Thyroid gland (tissue), 4 donors: Measurements from ENCODE around the gene CCNQ. TPM values are rescaled to one million over a fixed set of nuclear protein-coding genes. Genes with fewer than 3 reads are reported as not detected.

ENCODE experiments used
- DNase-seq, 2 donors: peaks; one replicate each; pipeline ENCODE4 v3.0.0-alpha.2; 2019
- H3K27ac ChIP-seq, 3 donors: fragments of 200-600 bp; sonication (generic); 1 replicate in 2 of 3; 2 replicates in 1 of 3; pipeline ENCODE4 v1.5.1; 2016 to 2019; ENCODE audit warnings: mild to moderate bottlenecking in 1 of 3, moderate library complexity in 1 of 3
- H3K27me3 ChIP-seq: fragments of 200-600 bp; sonication (generic); one replicate; pipeline ENCODE4 v1.5.1; 2019
- H3K36me3 ChIP-seq, 2 donors: fragments of 200-600 bp; sonication (generic); one replicate each; pipeline ENCODE4 v1.5.1; 2016 to 2019
- H3K4me1 ChIP-seq, 2 donors: fragments of 200-600 bp; sonication (generic); one replicate each; pipeline ENCODE4 v1.5.1; 2017 to 2019
- H3K4me3 ChIP-seq, 3 donors: fragments of 200-600 bp; sonication (generic); replicated peaks in 1 of 3; 1 replicate in 2 of 3; 2 replicates in 1 of 3; pipeline ENCODE4 v1.5.1; 2016; ENCODE audit warnings: mild to moderate bottlenecking in 1 of 3
- H3K9me3 ChIP-seq: fragments of 200-600 bp; sonication (generic); one replicate; pipeline ENCODE4 v1.5.1; 2017
- POLR2A ChIP-seq, 2 donors: fragments of 450-650 bp; IDR thresholded peaks; one replicate each; pipeline ENCODE4 v1.6.1; 2017; ENCODE audit warnings: antibody characterized with exemption in 2 of 2, mild to moderate bottlenecking in 2 of 2, moderate library complexity in 1 of 2
- WGBS, 2 donors: methylation state at CpG; one replicate each; pipeline ENCODE4 v1.1.5; 2017; 5-methylcytosine and 5-hydroxymethylcytosine counted together
- intact Hi-C: fragments of 100-400 bp; cut with DNase I; formaldehyde crosslinking; loops from one replicate; pipeline ENCODE4 v1.15.1; 2023
- total RNA-seq, 4 donors: library from RNA; depleted of rRNA; stranded (reverse); fragments of >200 nt; gene quantifications; one replicate each; pipeline ENCODE4 v1.2.3, GENCODE V29; 2016
- TF ChIP-seq, protein P1 (sequence below), 6 experiments: fragments of 200-600 bp in 3 of 6; fragments of 450-650 bp in 3 of 6; sonication (generic) in 3 of 6; IDR thresholded peaks; one replicate each; pipeline ENCODE4 v1.5.1; 2016 to 2019; ENCODE audit warnings: antibody characterized with exemption in 6 of 6, mild to moderate bottlenecking in 2 of 6, inconsistent platforms in 1 of 6, moderate library complexity in 1 of 6

Gene CCNQ
- total RNA-seq, 4 donors from 2014 or later: 22.0 to 43.3 (median 33.0) TPM

DNA sequence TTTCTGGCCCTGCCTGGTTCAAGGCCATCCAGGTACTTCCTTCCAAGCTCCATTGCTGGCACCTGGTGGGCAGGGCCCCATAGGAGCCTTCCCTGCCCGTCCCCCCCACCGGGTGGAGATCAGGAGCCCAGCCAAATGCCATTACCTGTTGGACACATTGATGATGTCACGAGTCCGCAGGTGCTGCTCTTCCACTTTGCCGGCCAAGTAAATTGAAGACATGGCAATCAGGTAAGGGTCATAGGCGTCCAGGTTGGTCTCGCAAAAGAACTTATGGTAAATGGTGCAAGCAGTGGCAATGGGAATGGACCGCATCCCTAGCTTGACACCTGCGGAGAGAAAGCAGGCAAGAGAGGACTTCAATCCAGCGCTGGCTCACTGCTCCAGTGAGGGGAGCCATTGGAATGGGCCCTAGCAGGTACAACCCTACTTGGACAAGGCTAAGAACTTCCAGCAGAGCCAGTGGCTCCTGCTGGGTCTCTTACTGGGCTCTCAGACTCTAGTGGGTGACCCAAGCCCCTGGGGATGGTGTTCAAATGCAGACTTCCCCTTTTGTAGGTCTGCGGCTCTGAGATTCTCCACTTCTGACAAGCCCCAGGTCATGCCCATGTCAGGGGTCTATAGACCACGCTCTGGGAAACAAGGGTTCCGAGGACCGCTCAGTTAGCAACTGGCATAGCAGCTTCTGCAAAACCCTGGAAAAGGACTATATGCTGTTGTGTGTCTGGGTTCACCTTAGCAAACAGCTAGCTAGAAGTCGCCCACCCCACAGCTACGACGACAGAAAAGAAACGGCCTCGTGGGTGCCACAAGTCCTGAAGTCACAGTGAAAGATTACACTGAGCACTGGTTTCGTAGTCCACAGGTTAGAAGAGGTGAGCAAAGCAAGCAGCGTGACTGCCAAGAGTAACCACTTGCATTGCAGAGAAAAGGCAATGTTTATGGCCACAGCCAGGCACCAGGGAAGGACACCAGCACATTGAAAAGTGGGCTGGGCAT is 2.8 kb downstream of the CCNQ start:
- no peak overlapping the region for H3K27ac ChIP-seq
- TF ChIP-seq, protein P1, sequence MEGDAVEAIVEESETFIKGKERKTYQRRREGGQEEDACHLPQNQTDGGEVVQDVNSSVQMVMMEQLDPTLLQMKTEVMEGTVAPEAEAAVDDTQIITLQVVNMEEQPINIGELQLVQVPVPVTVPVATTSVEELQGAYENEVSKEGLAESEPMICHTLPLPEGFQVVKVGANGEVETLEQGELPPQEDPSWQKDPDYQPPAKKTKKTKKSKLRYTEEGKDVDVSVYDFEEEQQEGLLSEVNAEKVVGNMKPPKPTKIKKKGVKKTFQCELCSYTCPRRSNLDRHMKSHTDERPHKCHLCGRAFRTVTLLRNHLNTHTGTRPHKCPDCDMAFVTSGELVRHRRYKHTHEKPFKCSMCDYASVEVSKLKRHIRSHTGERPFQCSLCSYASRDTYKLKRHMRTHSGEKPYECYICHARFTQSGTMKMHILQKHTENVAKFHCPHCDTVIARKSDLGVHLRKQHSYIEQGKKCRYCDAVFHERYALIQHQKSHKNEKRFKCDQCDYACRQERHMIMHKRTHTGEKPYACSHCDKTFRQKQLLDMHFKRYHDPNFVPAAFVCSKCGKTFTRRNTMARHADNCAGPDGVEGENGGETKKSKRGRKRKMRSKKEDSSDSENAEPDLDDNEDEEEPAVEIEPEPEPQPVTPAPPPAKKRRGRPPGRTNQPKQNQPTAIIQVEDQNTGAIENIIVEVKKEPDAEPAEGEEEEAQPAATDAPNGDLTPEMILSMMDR (IDR thresholded peaks at IDR 0.05): no peak
- no peak for TF ChIP-seq POLR2A (IDR thresholded peaks at IDR 0.05)
- no peaks in the 10 kb centered on the region for H3K36me3 ChIP-seq
- H3K27me3 ChIP-seq: no peaks in the 10 kb centered on the region
- no peaks in the 10 kb centered on the region for H3K9me3 ChIP-seq
- WGBS, 2 donors: 94 to 98% methylated on average over 8 to 11 of the region's 21 CpGs
- peaks cover 0 to 4% of the 10 kb centered on the region in 2 donors for H3K4me1 ChIP-seq
- no peak for DNase-seq
- no peak overlapping the region for H3K4me3 ChIP-seq
- intact Hi-C loops: no loop called here

DNA sequence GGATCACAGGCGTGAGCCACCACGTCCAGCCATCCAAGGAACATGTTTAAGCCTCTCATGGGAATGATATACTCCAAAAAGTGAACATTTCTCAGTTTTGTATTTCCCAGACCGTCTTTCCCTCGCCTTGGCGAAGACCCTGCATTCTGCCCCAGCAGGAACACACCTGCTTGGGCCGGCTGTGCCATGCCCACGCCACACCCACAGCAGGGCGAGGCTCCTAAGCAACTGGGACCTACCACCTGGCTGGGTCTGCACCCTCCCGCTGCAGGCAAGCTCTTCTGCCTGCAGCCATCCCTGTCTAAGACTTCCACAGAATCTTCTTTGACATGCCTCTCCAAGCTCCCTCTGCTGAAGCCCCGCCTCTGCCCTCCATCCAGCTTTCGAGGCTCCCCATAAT is 3.6 kb downstream of the CCNQ start:
- H3K9me3 ChIP-seq: no peaks in the 10 kb centered on the region
- H3K27me3 ChIP-seq: no peaks in the 10 kb centered on the region
- H3K36me3 ChIP-seq: no peaks in the 10 kb centered on the region
- H3K27ac ChIP-seq: no peak overlapping the region
- TF ChIP-seq POLR2A (IDR thresholded peaks at IDR 0.05): no peak
- TF ChIP-seq, protein P1 (IDR thresholded peaks at IDR 0.05): no peak
- no peak overlapping the region for H3K4me3 ChIP-seq
- WGBS, 2 donors: 95 to 96% methylated on average over 11 of the region's 11 CpGs
- intact Hi-C loops: no loop called here
- H3K4me1 ChIP-seq: peaks cover 0 to 4% of the 10 kb centered on the region in 2 donors
- no peak for DNase-seq

- intact Hi-C loops: no loop called here
- DNase-seq: no peak
- no peaks in the 10 kb centered on the region for H3K36me3 ChIP-seq
Observed at GRCh38 chrX:153593811-153594500, 5.0 kb downstream of the CCNQ start.

GRCh38 chrX:153592966-153593688 is 5.8 kb downstream of the CCNQ start:
- Histone ChIP-seq H3K36me3 (peaks cover 0 to under 1% of the 10 kb centered on the region in 2 donors), H3K4me1 (peaks cover 0 to 4% of the 10 kb centered on the region in 2 donors), H3K9me3 (no peaks in the 10 kb centered on the region), H3K27me3 (no peaks in the 10 kb centered on the region), H3K4me3 (no peak overlapping the region), H3K27ac (no peak overlapping the region)
- no peak for TF ChIP-seq POLR2A (IDR thresholded peaks at IDR 0.05)
- TF ChIP-seq, protein P1 (IDR thresholded peaks at IDR 0.05): no peak
- intact Hi-C loops: no loop called here
- peak; percentile 45 to 47 for DNase-seq
- WGBS, 2 donors: 84 to 97% methylated on average over 7 of the region's 12 CpGs

More at GRCh38 chrX:153593811-153594500, 5.0 kb downstream of the CCNQ start:
- TF ChIP-seq, protein P1 (IDR thresholded peaks at IDR 0.05): no peak
- no peak for TF ChIP-seq POLR2A (IDR thresholded peaks at IDR 0.05)
- Histone ChIP-seq H3K27me3 (no peaks in the 10 kb centered on the region), H3K4me1 (peaks cover 0 to 4% of the 10 kb centered on the region in 2 donors), H3K4me3 (no peak overlapping the region), H3K9me3 (no peaks in the 10 kb centered on the region), H3K27ac (no peak overlapping the region)
- 90 to 96% methylated on average over 11 to 18 of the region's 22 CpGs for WGBS, 2 donors
